ENCODE data around the gene CPLANE2. TPM values are rescaled to one million over a fixed set of nuclear protein-coding genes. Genes with fewer than 3 reads are reported as not detected.
A peak's percentile ranks its signal among the peaks of the same experiment; 100 is the strongest.

CPLANE2 gene
- total RNA-seq, 1 donor from 2014 or later = 8.6 TPM

DNA sequence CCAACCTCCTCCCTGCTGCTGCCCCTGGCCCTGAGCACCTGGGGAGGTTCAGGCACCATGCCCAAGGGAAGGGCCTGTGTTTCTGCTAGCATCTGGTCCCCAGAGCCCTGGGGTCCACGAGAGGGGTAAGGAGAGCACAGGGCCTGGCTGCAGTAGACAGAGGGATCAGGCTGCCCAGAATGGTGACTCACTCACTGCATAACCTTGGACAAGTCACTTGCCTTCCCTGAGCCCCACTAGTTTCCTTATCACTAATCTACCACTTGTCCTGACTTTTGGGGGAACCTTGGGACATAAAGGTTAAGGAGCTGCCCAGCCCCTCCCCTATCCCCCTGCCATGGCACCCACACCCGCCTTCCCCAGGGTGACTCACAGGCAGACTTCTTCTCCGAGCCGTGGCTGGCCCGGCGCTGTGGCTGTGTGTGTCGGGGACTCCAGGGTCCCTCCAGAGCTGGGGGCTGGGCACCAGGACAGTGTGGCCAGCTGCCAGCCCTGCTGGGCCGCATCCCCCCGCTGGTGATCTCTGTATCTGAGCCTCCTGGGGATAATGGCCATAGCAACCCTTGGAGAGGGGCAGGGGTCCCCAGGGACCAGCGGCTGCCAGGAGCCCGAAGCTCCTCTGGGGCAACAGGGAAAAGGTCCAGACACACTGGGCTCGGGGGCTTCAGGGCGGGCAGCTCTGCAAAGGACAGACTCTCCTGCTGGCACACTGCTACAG is 28.6 kb downstream of the CPLANE2 start:
- no peak overlapping the region for H3K4me3 ChIP-seq (ENCODE audit: insufficient read depth, low read depth, low read length)
- Mint-ChIP-seq H3K4me1 (ENCODE audit: low read depth, unreplicated experiment) (peaks cover 9% of the 10 kb centered on the region), H3K27ac (ENCODE audit: unreplicated experiment) (no peak overlapping the region), H3K4me3 (ENCODE audit: unreplicated experiment) (no peak overlapping the region), H3K9me3 (ENCODE audit: unreplicated experiment) (no peaks in the 10 kb centered on the region), H3K27me3 (ENCODE audit: low read depth, unreplicated experiment) (peaks cover 3% of the 10 kb centered on the region), H3K36me3 (ENCODE audit: low read depth, unreplicated experiment) (peaks cover 3% of the 10 kb centered on the region)
- DNase-seq (ENCODE audit: low read depth) = peak; percentile 24
- no peaks in the 10 kb centered on the region for H3K9me3 ChIP-seq (ENCODE audit: insufficient read depth, low read depth, low read length)
- TF ChIP-seq CTCF (IDR thresholded peaks at IDR 0.05; ENCODE audit: insufficient read depth, low read depth, low read length) (no peak), EZH2 (IDR thresholded peaks at IDR 0.05; ENCODE audit: insufficient read depth, low read length) (no peak)
- peaks cover 11% of the 10 kb centered on the region for H3K4me1 ChIP-seq (ENCODE audit: insufficient read depth, low read length)
- H3K36me3 ChIP-seq (ENCODE audit: insufficient read depth, low read length) = no peaks in the 10 kb centered on the region
- H2AFZ ChIP-seq (ENCODE audit: low read depth, low read length) = no peak overlapping the region
- H3K9ac ChIP-seq (ENCODE audit: low read length) = no peak overlapping the region
- H3K4me2 ChIP-seq (ENCODE audit: low read length) = no peak overlapping the region
- H3K27me3 ChIP-seq (ENCODE audit: insufficient read depth, low read length) = peaks cover 1% of the 10 kb centered on the region
- H3K79me2 ChIP-seq (ENCODE audit: insufficient read depth, low read length) = no peaks in the 10 kb centered on the region
- H4K20me1 ChIP-seq (ENCODE audit: insufficient read depth, low read length) = no peaks in the 10 kb centered on the region
- no peak for FAIRE-seq
- no peak overlapping the region for H3K27ac ChIP-seq (ENCODE audit: low read depth, low read length)

GRCh38 chr1:16207318-16208269 is 29.4 kb downstream of the CPLANE2 start:
- H3K79me2 ChIP-seq (ENCODE audit: insufficient read depth, low read length) = no peaks in the 10 kb centered on the region
- Mint-ChIP-seq H3K36me3 (ENCODE audit: low read depth, unreplicated experiment) (peaks cover 5% of the 10 kb centered on the region), H3K9me3 (ENCODE audit: unreplicated experiment) (no peaks in the 10 kb centered on the region), H3K4me1 (ENCODE audit: low read depth, unreplicated experiment) (peaks cover 10% of the 10 kb centered on the region), H3K4me3 (ENCODE audit: unreplicated experiment) (peak overlapping the region; percentile 87), H3K27ac (ENCODE audit: unreplicated experiment) (peak overlapping the region; percentile 89), H3K27me3 (ENCODE audit: low read depth, unreplicated experiment) (no peaks in the 10 kb centered on the region)
- peaks cover 11% of the 10 kb centered on the region for H3K4me1 ChIP-seq (ENCODE audit: insufficient read depth, low read length)
- TF ChIP-seq EZH2 (IDR thresholded peaks at IDR 0.05; ENCODE audit: insufficient read depth, low read length) (no peak), CTCF (IDR thresholded peaks at IDR 0.05; ENCODE audit: insufficient read depth, low read depth, low read length) (no peak)
- H3K9me3 ChIP-seq (ENCODE audit: insufficient read depth, low read depth, low read length) = no peaks in the 10 kb centered on the region
- no peaks in the 10 kb centered on the region for H4K20me1 ChIP-seq (ENCODE audit: insufficient read depth, low read length)
- H2AFZ ChIP-seq (ENCODE audit: low read depth, low read length) = peak overlapping the region; percentile 68
- peak overlapping the region; percentile 84 for H3K9ac ChIP-seq (ENCODE audit: low read length)
- no peaks in the 10 kb centered on the region for H3K27me3 ChIP-seq (ENCODE audit: insufficient read depth, low read length)
- no peak for DNase-seq (ENCODE audit: low read depth)
- peak overlapping the region; percentile 57 for H3K4me3 ChIP-seq (ENCODE audit: insufficient read depth, low read depth, low read length)
- FAIRE-seq = no peak
- peak overlapping the region; percentile 88 for H3K4me2 ChIP-seq (ENCODE audit: low read length)
- H3K27ac ChIP-seq (ENCODE audit: low read depth, low read length) = peak overlapping the region; percentile 69
- H3K36me3 ChIP-seq (ENCODE audit: insufficient read depth, low read length) = no peaks in the 10 kb centered on the region
